ENCODE data around the gene NEDD4L.

The NEDD4L gene

GRCh38 chr18:58232668-58233067, 188.6 kb downstream of the NEDD4L start:
- no peak for DNase-seq (ENCODE audit: low read depth in 3 of 3)

GRCh38 chr18:58234359-58234741, 190.3 kb downstream of the NEDD4L start:
- DNase-seq (ENCODE audit: low read depth in 3 of 3): no peak

- DNase-seq (ENCODE audit: low read depth in 3 of 3): no peak
Observed at GRCh38 chr18:58235001-58235436, 191.0 kb downstream of the NEDD4L start.

DNA sequence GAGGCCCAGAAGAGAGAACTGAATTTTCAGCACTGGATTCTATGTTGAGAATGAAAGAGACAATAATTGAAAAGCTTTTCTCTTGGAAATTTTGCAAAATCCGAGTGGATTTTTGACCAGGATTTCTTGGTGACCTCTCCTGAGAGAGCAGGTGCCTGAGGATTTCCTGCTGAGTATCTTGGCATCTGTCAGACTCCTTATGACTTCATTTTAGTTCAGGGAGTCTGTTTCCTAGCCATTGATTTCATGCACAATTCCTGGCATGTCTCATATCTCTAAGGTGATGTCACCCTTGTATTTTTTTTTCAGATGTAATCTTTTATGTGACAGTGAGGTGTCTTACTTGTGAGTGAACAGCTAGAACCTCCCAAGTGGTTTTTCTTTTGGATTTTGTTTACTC, 195.9 kb downstream of the NEDD4L start:
- no peak for DNase-seq (ENCODE audit: low read depth in 3 of 3)

DNA sequence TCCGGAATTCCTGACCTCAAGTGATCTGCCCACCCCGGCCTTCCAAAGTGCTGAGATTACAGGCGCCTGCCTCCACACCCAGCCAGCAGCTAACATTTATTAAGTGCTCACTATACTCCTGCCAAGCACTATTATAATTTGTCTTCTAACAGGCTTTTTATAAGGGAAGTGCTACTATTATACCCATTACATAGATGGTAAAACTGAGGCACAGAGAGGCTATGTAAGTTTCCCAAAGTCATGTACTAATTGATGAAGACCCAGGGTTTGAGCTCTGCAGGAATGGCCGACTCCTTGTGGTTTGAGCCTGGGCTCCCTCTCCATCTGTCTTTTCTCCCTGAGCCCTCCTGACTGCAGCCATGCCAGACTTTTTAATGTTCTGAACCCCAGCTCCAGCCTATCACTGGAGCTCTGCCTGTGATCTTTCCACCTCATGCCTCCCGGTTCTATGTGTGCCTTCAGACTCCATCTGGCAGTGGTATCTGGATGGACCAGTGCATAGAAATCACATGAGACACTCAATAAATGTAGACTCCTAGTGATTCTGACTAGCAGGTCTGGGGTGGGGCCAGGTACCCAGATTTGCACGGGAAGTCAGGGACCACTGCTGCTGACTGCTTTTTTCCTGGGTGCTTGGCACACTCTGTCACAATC, 197.1 kb downstream of the NEDD4L start:
- DNase-seq (ENCODE audit: low read depth in 3 of 3): no peak

DNA sequence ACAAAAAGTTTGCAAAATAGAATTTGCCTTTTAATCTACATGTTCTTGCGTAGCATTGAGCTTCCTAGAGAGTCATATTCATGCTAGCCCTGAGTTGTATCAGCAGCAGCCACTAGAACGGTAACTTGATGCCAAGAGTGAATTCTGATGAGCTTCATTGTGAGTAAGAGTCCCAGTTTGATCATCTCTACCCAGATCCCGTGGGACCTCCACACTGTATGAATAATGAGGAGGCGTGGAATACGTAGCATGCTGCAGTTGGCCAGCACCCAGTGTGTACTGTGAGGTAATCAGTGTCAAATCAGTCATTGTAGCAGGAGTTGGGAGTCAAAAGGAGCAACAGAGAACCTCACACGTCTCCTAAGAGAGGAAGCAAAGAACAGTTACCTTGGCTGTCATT, 197.9 kb downstream of the NEDD4L start:
- DNase-seq (ENCODE audit: low read depth in 3 of 3): no peak

DNA sequence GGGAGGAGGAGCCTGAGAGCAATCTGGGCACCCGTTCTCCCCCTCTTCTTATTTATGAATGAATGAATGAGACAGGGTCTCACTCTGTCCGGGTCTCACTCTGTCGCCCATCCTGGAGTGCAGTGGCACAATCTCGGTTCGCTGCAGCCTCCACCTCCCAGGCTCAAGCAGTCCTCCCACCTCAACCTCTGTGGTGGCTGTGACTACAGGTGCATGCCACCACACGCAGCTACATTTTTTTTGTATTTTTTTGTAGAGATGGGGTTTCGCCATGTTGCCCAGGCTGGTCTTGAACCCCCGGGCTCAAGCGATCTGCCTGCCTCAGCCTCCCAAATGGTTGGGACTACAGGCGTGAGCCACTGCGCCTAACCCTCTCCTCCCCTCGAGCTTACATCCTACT, 198.4 kb downstream of the NEDD4L start:
- DNase-seq (ENCODE audit: low read depth in 3 of 3): no peak

GRCh38 chr18:58242968-58243367, 198.9 kb downstream of the NEDD4L start:
- DNase-seq (ENCODE audit: low read depth in 3 of 3): no peak

GRCh38 chr18:58243401-58243800, 199.4 kb downstream of the NEDD4L start:
- DNase-seq (ENCODE audit: low read depth in 3 of 3): no peak

- no peak for DNase-seq (ENCODE audit: low read depth in 3 of 3)
Observed at GRCh38 chr18:58247363-58247834, 203.4 kb downstream of the NEDD4L start.

- no peak for DNase-seq (ENCODE audit: low read depth in 3 of 3)
Observed at GRCh38 chr18:58249712-58250111, 205.7 kb downstream of the NEDD4L start.

DNA sequence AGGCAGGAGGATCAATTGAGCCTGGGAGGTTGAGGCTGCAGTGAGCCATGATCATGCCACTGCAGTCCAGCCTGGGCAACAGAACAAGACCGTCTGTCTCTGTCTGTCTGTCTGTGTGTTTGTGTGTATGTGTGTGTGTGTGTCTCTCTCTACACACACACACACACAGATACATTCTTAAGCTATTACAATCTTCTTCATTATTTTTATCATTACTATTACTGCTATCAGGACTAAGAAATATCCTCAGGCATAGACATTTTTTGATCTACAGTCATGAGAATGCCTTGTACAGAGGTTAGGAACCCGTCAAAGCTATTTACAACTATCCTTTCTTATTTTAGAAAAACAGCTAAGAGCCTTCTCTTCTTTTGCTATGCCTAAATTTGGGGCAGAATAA, 207.4 kb downstream of the NEDD4L start:
- no peak for DNase-seq (ENCODE audit: low read depth in 3 of 3)

DNA sequence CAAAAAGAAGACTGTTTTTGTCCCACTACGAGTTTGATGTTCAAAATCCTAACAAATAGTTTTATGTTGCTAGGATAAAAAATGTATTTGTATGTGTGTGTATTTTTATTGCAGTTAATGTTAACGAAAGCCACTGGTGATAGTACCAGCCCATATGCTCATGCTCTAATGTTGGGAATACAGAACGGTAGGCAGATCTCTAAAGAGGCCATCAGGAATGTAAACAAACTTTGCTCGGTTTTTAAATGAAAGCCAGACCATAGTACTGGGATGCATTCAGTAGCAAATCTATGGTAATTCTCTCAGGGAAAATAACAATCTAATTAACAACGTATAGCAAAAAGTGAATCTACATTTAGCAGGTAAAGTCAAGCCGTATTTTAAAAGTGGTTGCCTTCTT, 208.1 kb downstream of the NEDD4L start:
- no peak for DNase-seq (ENCODE audit: low read depth in 3 of 3)

GRCh38 chr18:58253318-58253717, 209.3 kb downstream of the NEDD4L start:
- no peak for DNase-seq (ENCODE audit: low read depth in 3 of 3)

GRCh38 chr18:58253871-58254270, 209.8 kb downstream of the NEDD4L start:
- no peak for DNase-seq (ENCODE audit: low read depth in 3 of 3)

DNA sequence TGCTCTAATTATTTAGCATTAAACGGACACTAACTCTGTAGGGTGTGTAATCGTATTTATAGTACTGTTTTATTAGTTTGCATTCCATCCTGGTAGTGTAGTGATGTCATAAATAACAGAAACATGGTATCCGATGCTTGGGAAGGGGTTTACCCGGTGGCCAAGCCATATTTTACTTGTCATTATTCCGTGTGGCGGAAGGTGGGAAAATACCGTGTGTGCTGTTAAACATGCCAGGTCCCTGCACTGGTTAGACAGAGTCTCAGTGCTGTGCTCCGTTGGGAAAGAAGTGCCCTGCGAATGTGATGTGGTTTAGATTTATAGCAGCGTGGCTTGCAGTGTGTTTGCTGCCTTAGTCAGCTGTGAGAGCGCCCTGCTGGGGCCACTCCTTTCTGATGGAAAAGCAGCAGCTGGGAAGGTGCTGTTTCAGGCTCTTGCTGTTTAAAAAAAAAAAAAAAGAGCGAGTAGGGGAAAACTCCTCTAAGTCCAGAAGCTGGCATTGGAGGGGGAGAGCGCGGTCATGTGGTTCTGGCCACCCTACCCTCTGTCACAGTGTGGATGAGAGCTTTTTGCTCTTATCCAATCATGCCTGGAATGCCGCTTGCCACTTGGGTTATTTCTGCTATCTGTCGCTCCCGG, 211.0 kb downstream of the NEDD4L start:
- no peak for DNase-seq (ENCODE audit: low read depth in 3 of 3)

- DNase-seq (ENCODE audit: low read depth in 3 of 3): no peak
Observed at GRCh38 chr18:58255701-58256311, 211.8 kb downstream of the NEDD4L start.

GRCh38 chr18:58256316-58257080, 212.5 kb downstream of the NEDD4L start:
- DNase-seq (ENCODE audit: low read depth in 3 of 3): no peak

DNA sequence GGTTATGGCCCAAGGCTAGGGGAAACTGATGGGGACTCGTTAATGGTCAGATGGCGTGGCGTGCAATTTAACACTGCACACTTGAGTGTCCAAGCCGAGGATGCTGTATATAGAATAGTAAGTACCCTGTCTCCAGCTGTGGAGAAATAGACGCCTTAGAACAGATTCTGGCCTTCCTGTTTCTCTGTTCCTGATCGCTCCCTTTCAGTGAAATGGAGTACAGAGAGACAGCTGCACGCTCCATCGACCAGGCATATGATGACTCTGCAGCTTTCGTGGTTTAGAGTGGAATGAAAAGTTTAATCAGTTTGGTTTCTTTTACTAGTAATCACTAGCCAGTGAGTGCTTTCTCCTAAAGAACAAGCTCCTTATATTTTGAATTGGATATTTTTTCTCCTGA, 213.4 kb downstream of the NEDD4L start:
- no peak for DNase-seq (ENCODE audit: low read depth in 3 of 3)

- no peak for DNase-seq (ENCODE audit: low read depth in 3 of 3)
Observed at GRCh38 chr18:58258692-58259342, 214.8 kb downstream of the NEDD4L start.

DNA sequence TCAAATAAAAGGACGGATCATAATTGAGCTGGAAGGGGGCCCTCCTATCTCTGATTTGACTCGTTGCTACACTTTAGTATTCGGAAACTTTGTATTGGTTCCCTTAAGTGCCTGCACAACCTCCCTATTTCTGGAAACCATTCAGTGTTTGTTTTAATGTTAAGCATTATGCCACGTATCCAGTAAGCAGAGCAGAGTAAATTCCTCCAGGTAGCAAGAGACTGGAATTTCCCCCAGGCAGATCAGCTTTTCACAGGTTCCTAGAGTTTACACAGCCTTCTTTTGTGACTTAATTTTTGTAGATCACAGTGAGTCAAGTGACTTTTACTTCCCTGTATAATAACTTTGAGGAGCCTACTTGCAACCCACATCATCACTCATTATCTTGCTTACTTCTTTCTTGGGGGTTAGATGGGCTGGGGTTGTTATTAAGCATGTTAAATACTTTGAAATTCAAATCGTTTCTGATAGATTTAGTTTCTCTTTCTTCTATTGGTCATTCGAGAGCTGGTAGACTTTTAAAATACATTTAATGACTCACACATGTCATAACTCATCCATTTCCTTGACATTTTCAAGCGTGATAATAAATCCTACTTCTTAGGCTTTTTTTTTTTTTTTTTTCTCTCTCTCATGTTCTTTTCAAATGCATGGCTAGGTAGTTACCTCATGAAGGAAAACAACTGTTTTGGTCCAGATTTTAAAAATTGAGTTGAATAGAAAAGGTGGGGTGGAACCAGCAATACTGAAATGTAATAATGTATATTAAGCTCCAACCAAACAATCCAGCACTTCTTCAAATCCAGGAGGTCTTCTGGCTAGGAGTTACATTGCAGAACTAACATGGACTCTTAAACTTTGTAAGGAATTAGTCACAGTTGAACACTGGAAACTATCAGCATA, 219.3 kb downstream of the NEDD4L start:
- DNase-seq (ENCODE audit: low read depth in 3 of 3): no peak

All from stimulated activated CD4-positive, alpha-beta T cell treated with anti-CD3 and anti-CD28 coated beads, TNF-alpha, amount 100 ng/mL, for 24 hours (primary cell).